Activated T-cell treated with anti-CD3 and anti-CD28 coated beads, Interleukin-2, amount 50 U/mL, for 72 hours (primary cell): ENCODE data around the gene ARL13B. TPM values are rescaled to one million over a fixed set of nuclear protein-coding genes. Genes with fewer than 3 reads are reported as not detected.
A peak's percentile ranks its signal among the peaks of the same experiment; 100 is the strongest.

Experiments used
- ATAC-seq, 2 donors: fragments of 150-1000 bp; cut with Tn5 transposase; replicated peaks in 1 of 2; 2 replicates each; pipeline ENCODE4 v1.10.0; 2021; ENCODE audit warnings: moderate library complexity in 2 of 2, mild to moderate bottlenecking in 1 of 2
- DNase-seq, 2 donors: peaks; one replicate each; pipeline ENCODE4 v3.0.0; 2021 to 2022; ENCODE audit warnings: mixed read lengths in 1 of 2
- H3K27ac Mint-ChIP-seq: one replicate; pipeline ENCODE4 v1.8.0; 2022; ENCODE audit warnings: mild to moderate bottlenecking, moderate library complexity, mixed read lengths
- H3K27me3 Mint-ChIP-seq: one replicate; pipeline ENCODE4 v1.8.0; 2022; ENCODE audit warnings: low read depth, mixed read lengths
- H3K36me3 Mint-ChIP-seq, 2 donors: one replicate each; pipeline ENCODE4 v1.8.0; 2022; ENCODE audit warnings: mixed read lengths in 2 of 2, mild to moderate bottlenecking in 1 of 2; ENCODE audit not compliant: insufficient read depth in 2 of 2
- H3K4me1 Mint-ChIP-seq: one replicate; pipeline ENCODE4 v1.8.0; 2022; ENCODE audit warnings: low read depth, mixed read lengths
- H3K4me3 Mint-ChIP-seq, 2 donors: one replicate each; pipeline ENCODE4 v1.8.0; 2022; ENCODE audit warnings: mild to moderate bottlenecking in 2 of 2, mixed read lengths in 2 of 2, moderate library complexity in 2 of 2
- H3K9me3 Mint-ChIP-seq, 2 donors: one replicate each; pipeline ENCODE4 v1.8.0; 2022; ENCODE audit warnings: mixed read lengths in 2 of 2
- total RNA-seq, 2 donors: library from RNA; stranded (reverse); gene quantifications; one replicate each; pipeline ENCODE4 v1.2.3, GENCODE V29; 2022

Gene ARL13B
- total RNA-seq, 2 donors from 2014 or later, result 11.4 to 17.9 TPM

GRCh38 chr3:93973131-93974126 is 6.5 kb upstream of the ARL13B start, which contains the start of gene PROS1:
PROS1 (minus strand) TSS chr3:93973896; CDS start chr3:93973749, 147 bp downstream.
- H3K4me3 Mint-ChIP-seq, result peak within 1 kb of the TSS; percentile 83 to 88
- DNase-seq, result peak; percentile 63 to 69
- H3K27me3 Mint-ChIP-seq, result peaks cover 17% of the 10 kb centered on the region
- H3K36me3 Mint-ChIP-seq, result no peaks in the 10 kb centered on the region
- H3K4me1 Mint-ChIP-seq, result peaks cover 12% of the 10 kb centered on the region
- peak within 1 kb of the TSS; percentile 13 for H3K27ac Mint-ChIP-seq
- no peaks in the 10 kb centered on the region for H3K9me3 Mint-ChIP-seq
- ATAC-seq, result peak; percentile 94 to 97

GRCh38 chr3:93981649-93982048 is 1.7 kb downstream of the ARL13B start:
- Mint-ChIP-seq H3K9me3 (no peaks in the 10 kb centered on the region), H3K4me1 (peaks cover 24% of the 10 kb centered on the region), H3K27me3 (no peaks in the 10 kb centered on the region), H3K27ac (no peak overlapping the region), H3K36me3 (no peaks in the 10 kb centered on the region), H3K4me3 (peak overlapping the region; percentile 90 to 91)
- ATAC-seq, result no peak
- DNase-seq, result no peak

GRCh38 chr3:93983408-93983807 is 3.5 kb downstream of the ARL13B start:
- Mint-ChIP-seq H3K9me3 (no peaks in the 10 kb centered on the region), H3K4me1 (peaks cover 24% of the 10 kb centered on the region), H3K27ac (no peak overlapping the region), H3K36me3 (no peaks in the 10 kb centered on the region), H3K4me3 (no peak overlapping the region), H3K27me3 (no peaks in the 10 kb centered on the region)
- DNase-seq (no peak), ATAC-seq (no peak)

- Mint-ChIP-seq H3K27ac (no peak overlapping the region), H3K4me3 (no peak overlapping the region), H3K9me3 (no peaks in the 10 kb centered on the region), H3K36me3 (no peaks in the 10 kb centered on the region), H3K4me1 (peaks cover 19% of the 10 kb centered on the region), H3K27me3 (no peaks in the 10 kb centered on the region)
- no peak for DNase-seq
- ATAC-seq, result no peak
Observed at GRCh38 chr3:93984618-93985017, 4.7 kb downstream of the ARL13B start.

GRCh38 chr3:93988283-93988682 is 8.3 kb downstream of the ARL13B start:
- DNase-seq, result no peak
- Mint-ChIP-seq H3K4me1 (no peaks in the 10 kb centered on the region), H3K36me3 (no peaks in the 10 kb centered on the region), H3K4me3 (no peak overlapping the region), H3K27me3 (no peaks in the 10 kb centered on the region), H3K9me3 (no peaks in the 10 kb centered on the region), H3K27ac (no peak overlapping the region)
- ATAC-seq, result no peak

- no peaks in the 10 kb centered on the region for H3K36me3 Mint-ChIP-seq
- no peaks in the 10 kb centered on the region for H3K27me3 Mint-ChIP-seq
- H3K4me1 Mint-ChIP-seq, result peaks cover under 1% of the 10 kb centered on the region
- no peak overlapping the region for H3K27ac Mint-ChIP-seq
- ATAC-seq (no peak), DNase-seq (no peak)
- H3K4me3 Mint-ChIP-seq, result no peak overlapping the region
- no peaks in the 10 kb centered on the region for H3K9me3 Mint-ChIP-seq
Observed at GRCh38 chr3:93988764-93989163, 8.8 kb downstream of the ARL13B start.

- H3K4me1 Mint-ChIP-seq, result peaks cover 5% of the 10 kb centered on the region
- ATAC-seq, result no peak
- DNase-seq, result no peak
- no peaks in the 10 kb centered on the region for H3K27me3 Mint-ChIP-seq
- no peaks in the 10 kb centered on the region for H3K36me3 Mint-ChIP-seq
- no peak overlapping the region for H3K27ac Mint-ChIP-seq
- H3K9me3 Mint-ChIP-seq, result no peaks in the 10 kb centered on the region
- H3K4me3 Mint-ChIP-seq, result no peak overlapping the region
Observed at GRCh38 chr3:93989241-93989640, 9.3 kb downstream of the ARL13B start.

GRCh38 chr3:93991631-93992030 is 11.7 kb downstream of the ARL13B start:
- ATAC-seq (no peak), DNase-seq (no peak)
- no peaks in the 10 kb centered on the region for H3K9me3 Mint-ChIP-seq
- H3K27me3 Mint-ChIP-seq, result no peaks in the 10 kb centered on the region
- H3K36me3 Mint-ChIP-seq, result no peaks in the 10 kb centered on the region
- H3K4me1 Mint-ChIP-seq, result peaks cover 5% of the 10 kb centered on the region
- no peak overlapping the region for H3K4me3 Mint-ChIP-seq
- no peak overlapping the region for H3K27ac Mint-ChIP-seq

- peaks cover 5% of the 10 kb centered on the region for H3K4me1 Mint-ChIP-seq
- no peak for DNase-seq
- no peak for ATAC-seq
- no peak overlapping the region for H3K4me3 Mint-ChIP-seq
- H3K36me3 Mint-ChIP-seq, result no peaks in the 10 kb centered on the region
- no peaks in the 10 kb centered on the region for H3K9me3 Mint-ChIP-seq
- H3K27me3 Mint-ChIP-seq, result no peaks in the 10 kb centered on the region
- no peak overlapping the region for H3K27ac Mint-ChIP-seq
Observed at GRCh38 chr3:93992207-93992606, 12.3 kb downstream of the ARL13B start.

GRCh38 chr3:93994056-93994455 is 14.1 kb downstream of the ARL13B start:
- Mint-ChIP-seq H3K27ac (no peak overlapping the region), H3K36me3 (no peaks in the 10 kb centered on the region), H3K4me1 (peaks cover 5% of the 10 kb centered on the region), H3K27me3 (no peaks in the 10 kb centered on the region), H3K4me3 (no peak overlapping the region), H3K9me3 (no peaks in the 10 kb centered on the region)
- DNase-seq (no peak), ATAC-seq (no peak)

- ATAC-seq, result no peak
- DNase-seq, result no peak
- no peak overlapping the region for H3K27ac Mint-ChIP-seq
- no peaks in the 10 kb centered on the region for H3K36me3 Mint-ChIP-seq
- no peaks in the 10 kb centered on the region for H3K4me1 Mint-ChIP-seq
- no peak overlapping the region for H3K4me3 Mint-ChIP-seq
- H3K27me3 Mint-ChIP-seq, result no peaks in the 10 kb centered on the region
- H3K9me3 Mint-ChIP-seq, result no peaks in the 10 kb centered on the region
Observed at GRCh38 chr3:94001191-94001590, 21.2 kb downstream of the ARL13B start.

GRCh38 chr3:94001827-94002495 is 22.0 kb downstream of the ARL13B start:
- no peak for ATAC-seq
- DNase-seq, result no peak
- H3K4me1 Mint-ChIP-seq, result peaks cover under 1% of the 10 kb centered on the region
- no peak overlapping the region for H3K27ac Mint-ChIP-seq
- no peaks in the 10 kb centered on the region for H3K9me3 Mint-ChIP-seq
- H3K27me3 Mint-ChIP-seq, result no peaks in the 10 kb centered on the region
- peaks cover 0 to 2% of the 10 kb centered on the region in 2 donors for H3K36me3 Mint-ChIP-seq
- H3K4me3 Mint-ChIP-seq, result no peak overlapping the region

GRCh38 chr3:94004301-94004910 is 24.5 kb downstream of the ARL13B start:
- Mint-ChIP-seq H3K36me3 (peaks cover 5 to 10% of the 10 kb centered on the region in 2 donors), H3K27me3 (no peaks in the 10 kb centered on the region), H3K27ac (peak overlapping the region; percentile 73), H3K4me1 (peaks cover 13% of the 10 kb centered on the region), H3K9me3 (peaks cover 0 to 4% of the 10 kb centered on the region in 2 donors), H3K4me3 (peak overlapping the region in 1 of 2 donors; percentile 87)
- DNase-seq (peak; percentile 10 to 18), ATAC-seq (peak; percentile 56 to 65)
